ENCODE results near the gene GDPD1. TPM values are rescaled to one million over a fixed set of nuclear protein-coding genes. Genes with fewer than 3 reads are reported as not detected.

Gene GDPD1
- total RNA-seq, 1 experiment from 2014 or later, result 2.6 TPM

- H3K27ac ChIP-seq (ENCODE audit: insufficient read length, low read depth, low read length), result no peak overlapping the region
- no peak overlapping the region for H3K18ac ChIP-seq (ENCODE audit: insufficient read length, low read depth, low read length)
- H4K8ac ChIP-seq (replicated peaks; ENCODE audit: insufficient read length, low read depth, low read length), result no peak overlapping the region
- no peak overlapping the region for H3K4ac ChIP-seq (ENCODE audit: low read depth, low read length)
- no peak overlapping the region for H3K56ac ChIP-seq (ENCODE audit: insufficient read length, low read depth, low read length)
- Mint-ChIP-seq H3K36me3 (ENCODE audit: insufficient read depth in 1 of 3, low read depth in 3 of 3) (peaks cover 0 to 2% (median 0%) of the 10 kb centered on the region in 3 experiments; a peak in 1 of 7 replicates), H3K9me3 (no peaks in the 10 kb centered on the region), H3K27me3 (ENCODE audit: low read depth) (no peaks in the 10 kb centered on the region), H3K4me3 (no peak overlapping the region), H3K4me1 (no peaks in the 10 kb centered on the region), H3K27ac (no peak overlapping the region)
- H2BK20ac ChIP-seq (ENCODE audit: low read depth, low read length, poor library complexity, severe bottlenecking), result no peak overlapping the region
- DNase-seq, result no peak
- no peak overlapping the region for H2BK5ac ChIP-seq (ENCODE audit: insufficient read length, low read length)
- no peaks in the 10 kb centered on the region for H3K9me3 ChIP-seq (ENCODE audit: control insufficient read depth, low read depth, low read length)
- no peak overlapping the region for H4K91ac ChIP-seq (ENCODE audit: insufficient read length, low read depth, low read length)
- no peaks in the 10 kb centered on the region for H3K79me1 ChIP-seq (ENCODE audit: insufficient read depth, low read depth, low read length, poor library complexity, severe bottlenecking)
- H4K5ac ChIP-seq (ENCODE audit: insufficient read length, low read depth, low read length), result no peak overlapping the region
- H3K14ac ChIP-seq (ENCODE audit: insufficient read depth, low read length), result no peak overlapping the region
- H2BK15ac ChIP-seq (ENCODE audit: low read depth, low read length), result no peak overlapping the region
- no peak overlapping the region for H2BK120ac ChIP-seq (ENCODE audit: low read depth, low read length, poor library complexity, severe bottlenecking)
- no peaks in the 10 kb centered on the region for H3K4me1 ChIP-seq (ENCODE audit: insufficient read depth, low read length)
- H2BK12ac ChIP-seq (ENCODE audit: insufficient read length, low read depth, low read length), result no peak overlapping the region
- H3K9ac ChIP-seq (ENCODE audit: extremely low read depth, insufficient read length, low read length), result no peak overlapping the region
- H2AFZ ChIP-seq (ENCODE audit: low read length), result no peak overlapping the region
- H3K79me2 ChIP-seq (ENCODE audit: insufficient read depth, low read length), result no peaks in the 10 kb centered on the region
- H2AK5ac ChIP-seq (ENCODE audit: insufficient read length, low read length), result no peak overlapping the region
- no peak overlapping the region for H3T11ph ChIP-seq (ENCODE audit: low read length)
- H3K23me2 ChIP-seq (ENCODE audit: insufficient read length, low read depth, low read length, poor library complexity, severe bottlenecking), result no peaks in the 10 kb centered on the region
- no peak overlapping the region for H3K4me2 ChIP-seq (ENCODE audit: insufficient read depth, insufficient read length, low read length)
- no peak overlapping the region for H3K23ac ChIP-seq (ENCODE audit: insufficient read length, low read depth, low read length)
- no peaks in the 10 kb centered on the region for H3K27me3 ChIP-seq (ENCODE audit: insufficient read depth, low read length)
- no CpG with 5 or more reads among the region's 2 CpGs for WGBS (ENCODE audit: extremely low coverage, insufficient read length, low lambda C conversion rate)
- no peak for TF ChIP-seq CTCF (conservative IDR thresholded peaks at IDR 0.05)
- H4K20me1 ChIP-seq (ENCODE audit: control insufficient read depth, insufficient read depth, insufficient read length), result no peaks in the 10 kb centered on the region
Observed at GRCh38 chr17:59260722-59261121, 40.4 kb downstream of the GDPD1 start.
